ENCODE data around the gene INHBB. TPM values are rescaled to one million over a fixed set of nuclear protein-coding genes. Genes with fewer than 3 reads are reported as not detected.
"Not testable (repeated sequence)": the region's sequence is repeated elsewhere in the genome, so short reads cannot be mapped to it uniquely, and the experiment has no call there.

The INHBB gene
- total RNA-seq, result 1 to 10 TPM; 5.8 to 9.9 TPM
- long read RNA-seq, donor 1, partial matches to known transcripts, result 0 of 1 reads
- long read RNA-seq, donor 1, other reads (novel, unspliced or antisense), result 0 of 1 reads
- long read RNA-seq, donor 2, result 0 reads

DNA sequence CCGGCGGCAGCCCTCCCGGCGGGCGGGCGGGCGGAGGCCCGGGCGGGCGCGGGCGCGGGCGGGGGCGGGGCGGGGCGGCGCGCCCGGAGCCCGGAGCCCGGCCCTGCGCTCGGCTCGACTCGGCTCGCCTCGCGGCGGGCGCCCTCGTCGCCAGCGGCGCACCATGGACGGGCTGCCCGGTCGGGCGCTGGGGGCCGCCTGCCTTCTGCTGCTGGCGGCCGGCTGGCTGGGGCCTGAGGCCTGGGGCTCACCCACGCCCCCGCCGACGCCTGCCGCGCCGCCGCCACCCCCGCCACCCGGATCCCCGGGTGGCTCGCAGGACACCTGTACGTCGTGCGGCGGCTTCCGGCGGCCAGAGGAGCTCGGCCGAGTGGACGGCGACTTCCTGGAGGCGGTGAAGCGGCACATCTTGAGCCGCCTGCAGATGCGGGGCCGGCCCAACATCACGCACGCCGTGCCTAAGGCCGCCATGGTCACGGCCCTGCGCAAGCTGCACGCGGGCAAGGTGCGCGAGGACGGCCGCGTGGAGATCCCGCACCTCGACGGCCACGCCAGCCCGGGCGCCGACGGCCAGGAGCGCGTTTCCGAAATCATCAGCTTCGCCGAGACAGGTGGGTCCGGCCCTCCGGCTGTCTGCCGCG, at the start of gene INHBB:
Gene INHBB (plus strand): TSS at position 111 of the 641 bp plus-strand sequence. CDS start 53 bp downstream, at position 164.
- no peak for DNase-seq (ENCODE audit: low spot score)
- intact Hi-C loops (cut with DNase I), result loop anchor here (5.0 to 10.0 kb wide), 4 partner anchors 199 to 729 kb away; no protein-coding TSS in a partner anchor

GRCh38 chr2:120298173-120298835, 47.6 kb upstream of the INHBB start:
- intact Hi-C loops (cut with DNase I), result no loop called here
- DNase-seq (ENCODE audit: low spot score), result no peak

GRCh38 chr2:120299004-120299403, 46.9 kb upstream of the INHBB start:
- no peak for DNase-seq (ENCODE audit: low spot score)
- intact Hi-C loops (cut with DNase I), result no loop called here

- DNase-seq (ENCODE audit: low spot score), result no peak
- intact Hi-C loops (cut with DNase I), result no loop called here
Observed at GRCh38 chr2:120299561-120299960, 46.4 kb upstream of the INHBB start.

DNA sequence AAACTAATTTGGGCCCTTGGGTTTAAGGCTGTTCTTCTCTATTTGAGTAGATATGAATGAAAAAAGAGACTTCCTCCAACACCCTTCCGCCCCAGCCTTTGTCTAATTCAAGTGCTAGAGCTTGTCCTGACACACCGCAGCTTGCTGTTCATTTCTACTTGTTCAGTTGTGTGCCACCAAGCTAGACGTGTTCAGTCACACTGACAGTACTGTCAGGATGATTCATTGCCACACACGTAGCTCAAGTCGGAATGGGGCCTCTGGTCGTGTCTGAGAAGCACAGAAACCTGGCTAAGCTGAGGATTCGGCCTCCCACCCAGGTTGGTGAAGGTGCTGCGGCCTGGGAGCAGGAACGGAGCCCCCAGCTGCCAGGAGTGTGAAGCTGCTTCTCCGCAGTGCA, 45.6 kb upstream of the INHBB start:
- intact Hi-C loops (cut with DNase I), result no loop called here
- no peak for DNase-seq (ENCODE audit: low spot score)

DNA sequence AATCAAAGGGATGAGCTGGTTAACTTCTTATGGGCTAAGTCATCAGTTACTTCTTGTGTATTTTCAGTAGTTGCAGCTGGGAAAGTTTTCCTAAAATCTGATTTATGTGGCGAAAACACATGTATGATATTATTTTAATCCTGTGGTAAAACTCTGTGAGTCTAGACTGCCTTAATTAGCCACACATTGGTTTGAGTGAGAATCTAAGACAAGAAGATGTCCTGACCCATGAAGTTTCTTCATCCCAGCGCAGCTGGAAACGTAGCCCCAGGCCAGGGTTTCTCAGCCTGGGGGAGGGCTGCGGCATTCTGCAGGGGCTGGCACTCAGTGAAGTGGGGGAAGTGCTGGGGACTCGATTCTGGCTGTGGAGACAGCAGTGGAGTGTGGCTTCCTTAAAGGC, 44.7 kb upstream of the INHBB start:
- DNase-seq (ENCODE audit: low spot score), result no peak
- intact Hi-C loops (cut with DNase I), result no loop called here

DNA sequence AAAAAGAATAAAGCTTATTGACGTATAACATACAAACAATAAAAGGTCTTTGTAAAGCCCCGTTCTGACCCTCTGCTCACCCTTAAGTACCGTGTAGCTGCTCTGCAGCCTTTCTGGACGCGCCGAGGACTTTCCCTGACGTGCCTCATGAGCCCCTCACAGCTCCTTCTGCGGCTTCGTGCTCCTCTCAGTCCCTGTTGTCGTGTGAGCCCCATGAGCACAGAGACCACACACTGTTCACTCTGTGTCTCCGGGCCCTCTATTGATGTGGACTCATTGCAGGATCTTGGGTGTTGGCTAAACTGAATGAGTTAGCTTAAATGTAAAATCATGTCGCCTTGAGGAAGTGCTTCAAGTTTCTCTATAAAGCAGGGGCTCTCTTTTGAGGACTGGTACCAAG, 43.6 kb upstream of the INHBB start:
- no peak for DNase-seq (ENCODE audit: low spot score)
- intact Hi-C loops (cut with DNase I), result no loop called here

- intact Hi-C loops (cut with DNase I), result no loop called here
- peak; percentile 64 for DNase-seq (ENCODE audit: low spot score)
Observed at GRCh38 chr2:120303177-120303576, 42.8 kb upstream of the INHBB start.

DNA sequence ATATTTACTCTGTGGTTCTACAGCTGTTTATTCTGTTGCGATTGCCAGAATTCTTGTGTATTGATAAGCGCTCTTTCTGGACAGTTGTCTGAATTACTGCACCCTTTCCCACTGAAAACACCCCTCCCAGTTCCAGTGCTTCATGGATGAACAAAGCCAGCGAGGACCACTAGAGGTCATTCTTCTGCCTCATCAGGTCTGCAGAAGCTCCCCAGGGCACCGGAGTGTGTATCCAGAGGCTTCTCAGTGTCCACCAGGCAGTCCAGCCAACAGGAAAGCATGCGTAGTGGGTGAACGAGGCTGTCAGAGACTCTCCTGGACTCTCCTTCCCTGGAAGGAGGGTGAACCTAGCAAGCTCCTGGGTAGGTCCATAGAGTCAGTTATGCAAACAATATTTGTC, 40.6 kb upstream of the INHBB start:
- intact Hi-C loops (cut with DNase I), result no loop called here
- no peak for DNase-seq (ENCODE audit: low spot score)

GRCh38 chr2:120305937-120306490, 39.9 kb upstream of the INHBB start:
- intact Hi-C loops (cut with DNase I), result no loop called here
- no peak for DNase-seq (ENCODE audit: low spot score)

GRCh38 chr2:120307482-120307881, 38.5 kb upstream of the INHBB start:
- no peak for DNase-seq (ENCODE audit: low spot score)
- intact Hi-C loops (cut with DNase I), result no loop called here

DNA sequence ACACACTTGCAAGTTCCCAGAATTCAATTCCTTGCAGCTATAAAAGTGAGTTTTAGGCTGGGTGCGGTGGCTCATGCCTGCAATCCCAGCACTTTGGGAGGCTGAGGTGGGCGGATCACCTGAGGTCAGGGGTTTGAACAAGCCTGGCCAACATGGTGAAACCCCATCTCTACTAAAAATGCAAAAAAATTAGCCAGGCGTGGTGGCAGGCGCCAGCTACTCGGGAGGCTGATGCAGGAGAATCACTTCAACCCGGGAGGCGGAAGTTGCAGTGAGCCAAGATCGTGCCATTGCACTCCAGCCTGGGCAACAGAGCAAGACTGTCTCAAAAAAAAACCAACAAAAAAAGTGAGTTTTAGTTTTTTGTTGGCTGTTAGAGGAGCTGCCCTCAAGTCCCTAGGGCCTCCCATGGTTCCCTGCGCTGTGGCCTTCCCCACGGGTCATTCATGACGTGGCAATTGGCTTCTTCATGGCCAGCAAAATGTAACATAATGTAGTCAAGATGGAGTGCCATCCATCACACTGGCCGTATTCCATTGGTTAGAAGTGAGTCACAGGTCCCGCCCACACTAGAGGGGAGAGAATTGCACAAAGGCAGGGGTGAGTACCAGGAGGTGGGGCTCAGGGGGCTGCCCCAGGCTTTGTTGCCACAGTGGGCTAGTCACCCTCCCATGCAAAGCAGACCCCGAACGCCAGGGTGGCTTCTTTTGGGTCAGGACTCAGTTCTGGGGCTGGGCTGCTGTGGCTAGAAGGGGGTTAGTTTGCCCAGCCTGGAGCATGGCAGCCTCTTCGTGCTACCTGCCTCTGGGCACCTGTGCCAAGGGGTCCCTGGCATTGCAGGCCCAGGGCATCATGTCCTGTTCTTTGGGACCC, 37.7 kb upstream of the INHBB start:
- DNase-seq (ENCODE audit: low spot score), result peak; percentile 69
- intact Hi-C loops (cut with DNase I), result no loop called here

DNA sequence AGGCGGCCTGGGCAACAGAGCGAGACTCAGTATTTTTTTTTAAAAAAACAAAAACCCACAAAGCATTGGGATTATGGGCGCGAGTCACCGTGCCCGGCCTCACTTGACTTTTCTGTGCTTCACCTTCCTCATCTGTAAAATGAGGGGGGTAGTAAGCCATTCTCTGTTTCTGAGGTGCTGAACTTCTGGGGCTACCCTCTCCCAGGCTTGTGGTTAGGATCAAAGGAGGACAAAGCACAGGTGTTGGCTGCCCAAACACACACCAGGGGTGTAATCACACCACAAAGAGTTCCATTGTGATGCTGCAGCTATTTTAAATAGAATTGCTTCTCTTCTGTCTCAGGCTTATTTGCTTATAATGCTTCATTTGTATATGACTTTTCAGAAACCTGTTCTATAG, 35.8 kb upstream of the INHBB start:
- peak; percentile 59 for DNase-seq (ENCODE audit: low spot score)
- intact Hi-C loops (cut with DNase I), result no loop called here

DNA sequence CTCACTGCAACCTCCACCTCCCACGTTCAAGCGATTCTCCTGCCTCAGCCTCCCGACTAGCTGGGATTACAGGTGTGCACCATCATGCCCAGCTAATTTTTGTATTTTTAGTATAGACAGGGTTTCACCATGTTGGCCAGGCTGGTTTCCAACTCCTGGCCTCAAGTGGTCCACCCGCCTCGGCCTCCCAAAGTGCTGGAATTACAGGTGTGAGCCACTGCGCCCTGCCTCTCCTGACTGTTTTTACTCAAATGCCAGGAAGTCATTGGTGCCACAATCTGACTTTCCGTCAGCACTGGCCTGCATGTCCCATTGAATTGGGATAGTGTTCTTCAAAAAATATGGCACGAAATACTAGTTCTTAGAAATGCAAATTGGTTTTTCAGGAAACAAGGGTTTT, 35.1 kb upstream of the INHBB start:
- DNase-seq (ENCODE audit: low spot score), result not testable (repeated sequence)

DNA sequence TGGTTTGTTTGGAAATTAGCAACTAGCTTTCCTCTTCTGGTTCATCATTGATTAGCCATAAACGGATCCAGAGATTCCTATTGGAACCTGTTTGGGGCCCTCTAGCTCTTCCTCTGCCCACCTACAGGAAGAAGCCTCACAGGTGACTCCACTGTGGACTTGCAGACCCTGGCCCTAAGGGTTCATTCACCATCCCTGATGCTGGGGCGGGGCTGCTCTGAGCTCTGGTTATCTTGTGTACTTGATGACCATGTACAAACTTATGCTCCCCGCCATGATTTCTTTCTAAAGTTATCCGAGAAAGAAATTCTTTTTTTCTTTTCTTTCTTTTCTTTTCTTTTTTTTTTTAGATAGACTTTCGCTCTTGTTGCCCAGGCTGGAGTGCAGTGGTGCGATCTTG, 33.9 kb upstream of the INHBB start:
- intact Hi-C loops (cut with DNase I), result no loop called here
- DNase-seq (ENCODE audit: low spot score), result no peak

More for the DNA sequence above, 35.1 kb upstream of the INHBB start:
- intact Hi-C loops (cut with DNase I), result not testable (repeated sequence)

DNA sequence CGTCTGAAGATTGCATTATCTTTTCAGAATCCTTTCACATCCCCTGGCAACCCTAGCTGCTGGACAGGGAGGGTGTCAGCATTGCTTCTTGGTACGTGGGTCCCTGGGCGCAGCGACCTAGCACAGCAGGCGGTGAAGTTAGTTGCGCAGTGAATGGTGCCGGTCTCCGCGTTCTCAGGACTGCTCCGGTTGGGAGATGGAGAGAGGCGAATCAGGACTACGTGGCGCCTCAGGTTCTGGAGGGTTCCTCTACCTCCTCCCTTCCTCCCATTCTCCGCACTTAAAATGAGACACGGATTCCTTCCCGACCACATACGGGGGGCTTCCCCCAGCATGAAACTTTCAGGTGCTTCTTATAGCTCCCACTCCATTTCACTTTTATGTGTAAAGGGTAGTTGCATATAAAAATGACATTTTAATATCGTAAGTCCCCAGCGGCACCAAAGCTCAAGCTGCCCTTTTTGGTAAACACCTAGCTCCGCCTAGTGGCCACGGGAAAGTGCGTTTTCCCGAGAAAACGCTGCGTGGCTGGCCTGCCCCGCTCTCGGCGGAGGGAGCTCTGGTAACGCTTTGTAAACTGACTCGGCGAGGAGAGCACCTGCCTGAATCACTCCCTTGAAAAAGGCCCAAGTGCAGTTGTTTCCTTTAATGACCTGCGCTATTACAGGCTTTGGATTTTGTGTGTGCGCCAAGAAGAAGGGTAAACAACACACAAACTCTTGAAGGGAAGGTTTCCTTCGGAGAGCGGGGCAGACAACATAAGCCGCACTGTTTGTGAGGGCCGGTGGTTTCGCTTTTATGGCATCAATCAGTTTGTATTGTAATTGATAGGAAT, 32.9 kb upstream of the INHBB start:
- intact Hi-C loops (cut with DNase I), result no loop called here
- DNase-seq (ENCODE audit: low spot score), result peak; percentile 90

DNA sequence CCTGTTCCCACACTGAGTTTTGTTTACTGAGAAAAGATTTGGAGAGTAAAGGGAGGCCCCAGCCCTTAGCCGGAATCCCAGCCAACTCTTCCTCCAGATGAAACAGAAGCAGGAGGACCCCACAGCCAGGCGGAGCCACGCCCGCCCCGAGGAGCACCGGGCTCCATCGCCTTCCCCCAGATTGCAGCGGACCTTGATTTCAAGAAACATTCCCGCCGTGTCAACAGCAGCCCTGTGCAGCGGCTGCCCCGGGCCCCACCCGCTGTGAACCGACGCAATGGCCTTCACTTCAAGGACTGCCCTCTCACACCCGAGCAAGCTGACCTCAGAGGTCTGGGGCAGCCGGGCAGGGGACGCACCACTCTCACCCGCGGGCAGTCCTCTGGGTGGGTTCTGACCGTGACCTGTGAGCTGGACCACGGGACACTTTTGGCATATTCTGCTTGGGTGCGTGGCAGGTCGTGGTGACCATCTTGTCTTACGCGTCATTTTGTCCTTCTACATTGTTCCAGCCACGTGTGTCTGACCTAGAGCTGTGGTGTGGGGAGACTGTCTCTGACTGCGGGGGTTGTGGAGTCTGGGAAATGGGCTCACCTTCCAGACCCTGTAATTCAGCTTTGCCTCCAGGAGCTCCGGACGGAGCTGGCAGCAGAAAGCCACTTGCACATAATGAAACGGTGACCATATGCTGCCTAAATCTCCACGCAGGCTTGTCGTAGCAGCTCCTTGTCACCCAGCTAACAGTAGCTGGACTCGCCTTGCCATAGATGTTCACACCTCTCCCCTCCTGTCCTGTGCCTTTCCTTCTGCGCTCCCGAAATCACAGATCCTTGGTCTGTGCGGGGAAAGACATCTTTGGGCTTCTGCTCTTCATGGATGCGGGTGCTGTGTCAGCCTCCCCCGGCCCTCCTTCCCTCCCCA, 32.0 kb upstream of the INHBB start:
- intact Hi-C loops (cut with DNase I), result no loop called here
- DNase-seq (ENCODE audit: low spot score), result peak; percentile 77

All from posterior vena cava (tissue), 2 donors.